Hematopoietic multipotent progenitor cell treated with erythropoietin and hydrocortisone succinate and interleukin-3 and kit ligand, for 4 days (in vitro differentiated cells): ENCODE measurements around the gene KCNH8.

Experiments used
- DNase-seq: peaks from one replicate; pipeline ENCODE4 v3.0.0-alpha.2; 2015

KCNH8 gene

GRCh38 chr3:19506171-19506570 is 357.9 kb downstream of the KCNH8 start:
- DNase-seq = no peak

DNA sequence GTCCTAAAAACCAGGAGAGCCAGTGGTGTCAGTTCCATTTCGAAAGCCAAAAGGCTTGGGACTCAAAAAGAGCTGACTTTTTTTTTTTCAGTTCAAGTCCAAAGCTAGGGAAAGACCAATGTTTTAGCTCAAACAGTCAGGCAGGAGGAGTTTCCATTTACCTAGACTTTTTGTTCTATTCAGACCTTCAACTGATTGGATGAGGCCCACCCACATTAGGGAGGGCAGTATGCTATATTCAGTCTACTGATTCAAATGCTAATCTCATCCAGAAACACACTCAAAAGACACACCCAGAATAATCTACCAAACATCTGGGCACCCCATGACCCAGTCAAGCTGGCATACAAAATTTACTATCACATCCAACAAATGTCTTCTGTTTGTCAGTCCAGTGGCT is 374.0 kb downstream of the KCNH8 start:
- DNase-seq = peak; percentile 6

DNA sequence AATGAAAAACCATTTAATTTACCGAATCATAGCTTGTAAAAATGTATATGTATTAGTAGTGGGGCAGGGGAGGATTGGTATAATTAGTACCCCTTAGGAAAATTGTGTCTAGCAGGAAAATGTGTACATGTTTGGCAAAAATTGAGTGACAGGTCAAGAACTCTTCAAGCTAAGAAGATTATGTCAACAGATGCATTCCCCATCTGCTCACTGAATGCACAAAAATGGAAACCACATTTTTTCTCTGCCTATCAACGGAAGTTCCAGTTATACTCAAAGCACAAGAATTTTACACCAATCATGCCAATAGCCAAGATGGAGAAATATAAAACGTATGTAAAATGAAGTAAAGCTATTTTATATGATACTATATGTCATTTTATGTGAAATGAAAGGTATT is 377.8 kb downstream of the KCNH8 start:
- no peak for DNase-seq

DNA sequence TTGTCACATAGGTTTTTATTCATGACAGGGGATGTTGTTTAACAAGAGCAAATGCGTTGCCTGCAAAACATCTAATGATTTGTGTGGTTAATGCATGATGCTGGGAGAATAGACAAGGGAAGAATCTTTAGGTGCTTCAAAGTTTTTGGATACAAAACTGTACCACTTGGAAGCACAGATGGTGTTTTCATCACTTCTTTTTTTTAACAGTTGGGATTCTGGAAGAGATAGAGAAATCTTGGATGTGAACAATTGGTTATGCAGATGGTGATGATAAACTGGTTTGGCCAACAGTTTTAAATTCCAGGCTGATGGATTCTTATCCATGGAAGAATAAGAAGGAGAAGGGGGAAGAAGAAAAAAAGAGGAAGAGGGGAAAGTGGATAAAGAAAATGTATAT is 379.4 kb downstream of the KCNH8 start:
- no peak for DNase-seq

GRCh38 chr3:19531426-19531825 is 383.1 kb downstream of the KCNH8 start:
- DNase-seq = no peak

DNA sequence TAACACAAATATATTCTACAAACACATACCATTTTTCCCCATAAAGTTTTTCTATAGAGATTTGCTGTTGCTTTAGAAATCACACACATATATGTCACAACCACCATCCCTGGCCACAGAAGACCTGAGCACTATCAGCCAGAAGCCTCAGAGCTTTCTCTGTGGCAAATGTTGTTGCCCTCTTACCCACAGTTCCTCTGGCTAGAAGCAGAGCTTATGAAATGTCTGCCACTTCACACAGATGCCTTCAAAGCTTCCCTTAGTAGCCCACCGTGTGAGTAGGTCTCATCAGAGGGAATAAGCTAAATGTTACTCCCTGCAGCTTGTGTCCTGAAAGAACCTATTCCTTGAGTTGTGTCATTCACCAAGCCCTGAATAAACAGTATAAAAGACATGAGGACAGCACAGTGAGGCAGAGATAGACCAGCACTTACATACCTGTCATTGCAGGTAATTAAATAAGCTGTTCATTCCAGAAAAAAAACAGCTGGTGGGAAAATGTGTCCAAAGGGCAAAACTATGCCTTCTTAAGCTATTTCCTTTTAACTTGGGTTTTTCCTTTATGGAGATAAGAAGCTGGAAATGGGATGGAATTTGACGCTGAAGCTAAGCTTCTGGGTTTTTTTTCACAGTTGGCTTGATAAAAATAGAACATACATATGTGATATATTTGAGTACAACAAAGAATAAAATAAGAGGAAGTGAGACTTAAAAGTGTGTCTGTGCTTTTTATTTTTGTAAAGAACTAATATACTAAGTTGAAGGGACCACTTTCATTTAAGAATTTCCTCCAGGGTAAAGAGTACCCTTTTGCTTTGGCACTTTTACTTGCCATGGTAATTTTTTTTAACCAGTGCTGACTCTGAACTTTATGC is 391.4 kb downstream of the KCNH8 start:
- peak; percentile 56 for DNase-seq

GRCh38 chr3:19540464-19540863 is 392.2 kb downstream of the KCNH8 start:
- no peak for DNase-seq

DNA sequence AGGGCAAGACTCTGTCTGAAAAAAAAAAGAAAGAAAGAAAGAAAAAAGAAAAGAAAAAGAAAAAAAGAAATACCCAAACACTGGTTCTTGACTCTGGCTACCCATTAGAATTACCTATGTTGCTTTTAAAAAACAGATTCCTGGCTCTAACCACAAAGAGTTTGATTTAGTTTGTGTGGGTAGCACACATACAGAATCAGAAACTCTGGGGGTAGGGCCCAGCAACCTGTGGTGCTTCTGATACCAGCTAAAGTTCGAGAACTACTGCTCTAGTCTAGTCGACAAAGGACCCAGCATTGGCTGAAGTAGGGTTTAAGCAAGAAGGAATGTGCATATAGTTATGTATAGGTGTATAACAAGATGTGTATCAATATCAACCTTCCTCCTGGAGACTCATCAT is 393.0 kb downstream of the KCNH8 start:
- no peak for DNase-seq

- peak; percentile 65 for DNase-seq
Observed at GRCh38 chr3:19543212-19543841, 395.0 kb downstream of the KCNH8 start.

- DNase-seq = no peak
Observed at GRCh38 chr3:19547665-19548464, 399.6 kb downstream of the KCNH8 start.

GRCh38 chr3:19559724-19560442 is 411.6 kb downstream of the KCNH8 start:
- no peak for DNase-seq

- DNase-seq = no peak
Observed at GRCh38 chr3:19573644-19574043, 425.3 kb downstream of the KCNH8 start.

GRCh38 chr3:19574268-19574667 is 426.0 kb downstream of the KCNH8 start:
- no peak for DNase-seq

GRCh38 chr3:19576343-19576742 is 428.0 kb downstream of the KCNH8 start:
- no peak for DNase-seq
